OCI-LY1 (cell line): ENCODE data around the gene HECTD2.

ENCODE experiments used
- H2AFZ ChIP-seq: fragments of 200-600 bp; sonication (generic), shearing (Covaris generic); 2 replicates; pipeline ENCODE4 v1.6.0; 2014; ENCODE audit warnings: antibody characterized with exemption, mild to moderate bottlenecking, low read length
- H3F3A ChIP-seq: fragments of 200-600 bp; sonication (generic), shearing (Covaris generic); 2 replicates; pipeline ENCODE4 v1.6.0; 2014; ENCODE audit warnings: mild to moderate bottlenecking, antibody characterized with exemption, low read length, moderate library complexity; ENCODE audit not compliant: insufficient read depth
- H3K27ac ChIP-seq: fragments of 200-600 bp; sonication (generic); 2 replicates; pipeline ENCODE4 v1.5.1; 2014; ENCODE audit warnings: low read length, mixed run types, mild to moderate bottlenecking, low read depth; ENCODE audit not compliant: poor library complexity, severe bottlenecking
- H3K27me3 ChIP-seq: fragments of 200-600 bp; sonication (generic); 2 replicates; pipeline ENCODE4 v1.6.0; 2014; ENCODE audit warnings: antibody characterized with exemption, mild to moderate bottlenecking, low read length, moderate library complexity; ENCODE audit not compliant: insufficient read depth
- H3K36me3 ChIP-seq: fragments of 200-600 bp; sonication (generic); 2 replicates; pipeline ENCODE4 v1.6.1; 2014; ENCODE audit warnings: mild to moderate bottlenecking, antibody characterized with exemption, low read length, moderate library complexity, mixed read lengths; ENCODE audit not compliant: insufficient read depth
- H3K4me1 ChIP-seq: fragments of 200-600 bp; sonication (generic); 2 replicates; pipeline ENCODE4 v1.5.1; 2014; ENCODE audit warnings: mild to moderate bottlenecking, low read length, moderate library complexity; ENCODE audit not compliant: insufficient read depth, severe bottlenecking
- H3K4me2 ChIP-seq: fragments of 200-600 bp; sonication (generic), shearing (Covaris generic); 2 replicates; pipeline ENCODE4 v1.6.1; 2014; ENCODE audit warnings: low read length
- H3K4me3 ChIP-seq: fragments of 200-600 bp; sonication (generic); 2 replicates; pipeline ENCODE4 v1.5.1; 2014; ENCODE audit warnings: low read length, low read depth, mild to moderate bottlenecking, mixed read lengths; ENCODE audit not compliant: poor library complexity, severe bottlenecking
- H3K79me2 ChIP-seq: fragments of 200-600 bp; shearing (Covaris generic); 2 replicates; pipeline ENCODE4 v1.6.1; 2016; ENCODE audit warnings: mixed run types, low read length, mixed read lengths; ENCODE audit not compliant: insufficient read depth
- H3K9ac ChIP-seq: fragments of 200-600 bp; sonication (generic), shearing (Covaris generic); 2 replicates; pipeline ENCODE4 v1.6.1; 2014; ENCODE audit warnings: mild to moderate bottlenecking, low read length, mixed read lengths
- H3K9me2 ChIP-seq: fragments of 200-600 bp; sonication (generic), shearing (Covaris generic); 2 replicates; pipeline ENCODE4 v1.6.1; 2014; ENCODE audit warnings: low read depth, mild to moderate bottlenecking, low read length, mixed read lengths
- H3K9me3 ChIP-seq: fragments of 200-600 bp; shearing (Covaris generic); 2 replicates; pipeline ENCODE4 v1.6.1; 2014; ENCODE audit warnings: low read length, mixed read lengths
- H4K20me1 ChIP-seq: fragments of 200-600 bp; sonication (generic), shearing (Covaris generic); 2 replicates; pipeline ENCODE4 v1.6.0; 2016; ENCODE audit warnings: mild to moderate bottlenecking, low read length; ENCODE audit not compliant: insufficient read depth
- EZH2 ChIP-seq: fragments of 200-600 bp; sonication (generic), shearing (Covaris generic); IDR thresholded peaks from 2 replicates; pipeline ENCODE4 v1.8.0; 2017; ENCODE audit warnings: borderline replicate concordance, mixed run types, mild to moderate bottlenecking, antibody characterized with exemption, low read length, moderate library complexity, mixed read lengths
- TF ChIP-seq, protein P1 (sequence below): fragments of 200-600 bp; sonication (generic), shearing (Covaris generic); IDR thresholded peaks from 2 replicates; pipeline ENCODE4 v1.5.1; 2017; ENCODE audit warnings: mild to moderate bottlenecking, antibody characterized with exemption, low read length, moderate library complexity, mixed read lengths

The HECTD2 gene

DNA sequence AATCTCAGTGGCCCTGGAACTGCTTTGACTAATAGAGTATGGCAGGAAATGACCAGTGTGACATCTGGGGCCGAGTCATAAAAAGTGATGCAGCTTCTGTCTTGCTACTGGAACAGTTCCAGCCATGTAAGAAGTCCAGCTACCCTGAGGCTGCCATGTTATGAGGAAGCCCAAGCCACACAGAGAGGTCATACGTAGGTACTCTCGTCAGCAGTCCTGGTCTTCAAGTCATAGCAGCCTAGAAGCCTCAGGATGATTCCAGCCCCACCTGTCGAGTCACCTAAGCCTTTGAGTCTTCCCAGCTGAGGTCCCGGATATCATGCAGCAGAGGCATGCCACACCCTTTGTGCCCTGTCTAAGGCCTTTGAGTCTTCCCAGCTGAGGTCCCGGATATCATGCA, 130.6 kb downstream of the HECTD2 start:
- Histone ChIP-seq H4K20me1 (no peaks in the 10 kb centered on the region), H3K9me3 (no peaks in the 10 kb centered on the region), H3K9me2 (no peaks in the 10 kb centered on the region), H3K79me2 (no peaks in the 10 kb centered on the region), H3K27ac (no peak overlapping the region), H3K36me3 (no peaks in the 10 kb centered on the region), H3K4me2 (no peak overlapping the region), H3K4me3 (no peak overlapping the region), H3K9ac (no peak overlapping the region), H2AFZ (no peak overlapping the region), H3K27me3 (no peaks in the 10 kb centered on the region), H3F3A (no peaks in the 10 kb centered on the region), H3K4me1 (no peaks in the 10 kb centered on the region)
- TF ChIP-seq EZH2 = no peak
- TF ChIP-seq, protein P1, sequence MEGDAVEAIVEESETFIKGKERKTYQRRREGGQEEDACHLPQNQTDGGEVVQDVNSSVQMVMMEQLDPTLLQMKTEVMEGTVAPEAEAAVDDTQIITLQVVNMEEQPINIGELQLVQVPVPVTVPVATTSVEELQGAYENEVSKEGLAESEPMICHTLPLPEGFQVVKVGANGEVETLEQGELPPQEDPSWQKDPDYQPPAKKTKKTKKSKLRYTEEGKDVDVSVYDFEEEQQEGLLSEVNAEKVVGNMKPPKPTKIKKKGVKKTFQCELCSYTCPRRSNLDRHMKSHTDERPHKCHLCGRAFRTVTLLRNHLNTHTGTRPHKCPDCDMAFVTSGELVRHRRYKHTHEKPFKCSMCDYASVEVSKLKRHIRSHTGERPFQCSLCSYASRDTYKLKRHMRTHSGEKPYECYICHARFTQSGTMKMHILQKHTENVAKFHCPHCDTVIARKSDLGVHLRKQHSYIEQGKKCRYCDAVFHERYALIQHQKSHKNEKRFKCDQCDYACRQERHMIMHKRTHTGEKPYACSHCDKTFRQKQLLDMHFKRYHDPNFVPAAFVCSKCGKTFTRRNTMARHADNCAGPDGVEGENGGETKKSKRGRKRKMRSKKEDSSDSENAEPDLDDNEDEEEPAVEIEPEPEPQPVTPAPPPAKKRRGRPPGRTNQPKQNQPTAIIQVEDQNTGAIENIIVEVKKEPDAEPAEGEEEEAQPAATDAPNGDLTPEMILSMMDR = no peak

DNA sequence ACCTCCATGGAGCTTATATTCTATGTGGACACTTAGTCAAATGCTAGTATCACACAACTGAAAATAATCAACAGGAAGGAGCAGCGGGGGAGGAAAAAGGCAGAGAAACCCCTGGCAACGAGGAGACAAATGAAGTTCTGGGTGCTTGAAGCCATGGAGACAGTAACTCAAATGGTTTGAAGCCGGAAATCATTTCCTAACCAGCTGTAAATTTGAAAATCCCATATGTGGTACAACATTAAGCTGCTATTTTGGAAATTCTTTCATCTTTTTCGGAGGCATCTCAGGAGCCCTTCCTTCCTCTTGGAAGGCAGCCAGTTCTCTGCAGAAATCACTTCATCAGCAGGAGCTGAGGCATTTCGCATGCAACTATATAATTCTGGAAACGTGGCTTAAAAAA, 131.3 kb downstream of the HECTD2 start:
- Histone ChIP-seq H3K36me3 (no peaks in the 10 kb centered on the region), H3K79me2 (no peaks in the 10 kb centered on the region), H3K27ac (no peak overlapping the region), H3K9ac (no peak overlapping the region), H3K9me3 (no peaks in the 10 kb centered on the region), H3K4me2 (no peak overlapping the region), H3K27me3 (no peaks in the 10 kb centered on the region), H3K4me3 (no peak overlapping the region), H3K4me1 (no peaks in the 10 kb centered on the region), H2AFZ (no peak overlapping the region), H3K9me2 (no peaks in the 10 kb centered on the region), H4K20me1 (no peaks in the 10 kb centered on the region), H3F3A (no peaks in the 10 kb centered on the region)
- TF ChIP-seq EZH2 = no peak
- TF ChIP-seq, protein P1 = no peak

DNA sequence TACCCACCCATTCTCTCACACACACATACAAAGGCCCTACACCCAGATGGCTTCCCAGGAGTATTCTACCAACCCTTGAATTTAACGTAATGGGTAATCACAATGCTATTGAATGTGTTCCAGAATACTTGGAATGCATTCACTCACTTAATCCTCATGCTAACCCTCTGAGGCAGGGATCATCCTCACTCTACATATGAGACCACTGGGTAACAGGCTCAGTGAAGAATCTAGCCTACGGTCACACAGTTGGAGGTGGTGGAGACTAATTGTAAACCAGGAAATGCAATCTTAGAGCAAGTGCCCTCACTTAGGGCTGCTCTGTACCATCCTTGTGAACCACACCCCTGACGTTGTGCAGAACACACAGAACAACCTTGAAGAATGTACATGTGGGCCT, 135.2 kb downstream of the HECTD2 start:
- H3K9ac ChIP-seq = no peak overlapping the region
- H3F3A ChIP-seq = no peaks in the 10 kb centered on the region
- H3K27me3 ChIP-seq = no peaks in the 10 kb centered on the region
- no peaks in the 10 kb centered on the region for H3K9me3 ChIP-seq
- H3K27ac ChIP-seq = no peak overlapping the region
- H3K4me3 ChIP-seq = no peak overlapping the region
- H3K4me1 ChIP-seq = no peaks in the 10 kb centered on the region
- no peaks in the 10 kb centered on the region for H3K36me3 ChIP-seq
- no peaks in the 10 kb centered on the region for H3K79me2 ChIP-seq
- H2AFZ ChIP-seq = no peak overlapping the region
- no peaks in the 10 kb centered on the region for H3K9me2 ChIP-seq
- H4K20me1 ChIP-seq = no peaks in the 10 kb centered on the region
- no peak overlapping the region for H3K4me2 ChIP-seq
- no peak for TF ChIP-seq EZH2
- TF ChIP-seq, protein P1 = no peak
